ENCODE data around the gene ZNF524.
"Not testable (repeated sequence)": the region's sequence is repeated elsewhere in the genome, so short reads cannot be mapped to it uniquely, and the experiment has no call there.

The ZNF524 gene

DNA sequence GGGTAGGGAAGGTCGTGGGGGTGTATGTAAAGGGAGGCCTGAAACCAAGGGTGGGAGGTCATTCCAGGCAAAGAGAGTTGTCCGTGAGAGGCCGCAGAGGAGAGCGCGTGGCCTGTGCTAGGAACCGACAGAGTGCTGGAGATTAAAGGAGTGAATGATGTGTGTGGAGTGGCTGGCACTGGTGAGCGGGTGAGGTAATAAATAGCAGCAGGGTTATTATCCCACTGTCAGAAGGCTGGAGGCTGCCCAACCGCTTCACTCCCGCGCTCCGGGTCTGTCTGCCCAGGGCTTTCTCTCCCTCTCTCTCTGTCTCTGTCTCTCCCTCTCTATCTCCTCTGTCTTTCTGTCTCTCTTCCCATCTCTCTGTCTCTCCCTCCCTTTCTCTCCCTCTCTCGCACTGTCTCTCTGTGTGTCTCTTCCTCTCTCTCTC, 36.8 kb upstream of the ZNF524 start:
- Histone ChIP-seq H3K9ac (ENCODE audit: low read depth, low read length, poor library complexity) (no peak overlapping the region), H4K8ac (ENCODE audit: low read depth, low read length) (no peak overlapping the region), H3K18ac (ENCODE audit: low read length) (peak overlapping the region; percentile 15), H3K36me3 (replicated peaks in 1 of 2; ENCODE audit: control insufficient read depth in 2 of 2, insufficient read depth in 2 of 2, low read length in 2 of 2) (no peaks in the 10 kb centered on the region), H3K23ac (ENCODE audit: low read depth, low read length, poor library complexity) (no peak overlapping the region), H3K4ac (ENCODE audit: low read length) (no peak overlapping the region), H2BK5ac (ENCODE audit: low read length) (no peak overlapping the region), H3K4me3 (ENCODE audit: low read length in 2 of 2) (no peak overlapping the region), H2AFZ (ENCODE audit: low read length) (peak overlapping the region; percentile 45), H3K4me2 (ENCODE audit: insufficient read depth, low read length, poor library complexity, severe bottlenecking) (no peak overlapping the region), H3K79me1 (ENCODE audit: low read depth, low read length) (no peaks in the 10 kb centered on the region), H2BK12ac (ENCODE audit: low read length) (no peak overlapping the region), H3K27ac (replicated peaks; ENCODE audit: low read length) (no peak overlapping the region), H3K9me3 (replicated peaks in 1 of 2; ENCODE audit: control insufficient read depth in 2 of 2, insufficient read depth in 1 of 2, low read depth in 1 of 2, low read length in 2 of 2) (no peaks in the 10 kb centered on the region), H4K91ac (ENCODE audit: low read depth, low read length, poor library complexity) (no peak overlapping the region), H2BK15ac (ENCODE audit: low read length) (no peak overlapping the region), H2AK5ac (ENCODE audit: low read depth, low read length) (no peak overlapping the region), H3K27me3 (ENCODE audit: control insufficient read depth in 3 of 3, insufficient read depth in 3 of 3, low read depth in 1 of 3, low read length in 3 of 3) (no peaks in the 10 kb centered on the region), H3K14ac (ENCODE audit: low read length) (no peak overlapping the region), H2BK120ac (ENCODE audit: low read depth, low read length) (no peak overlapping the region), H3K4me1 (ENCODE audit: control insufficient read depth in 2 of 2, insufficient read depth in 1 of 2, low read depth in 1 of 2, low read length in 2 of 2) (peaks cover 0 to 3% of the 10 kb centered on the region in 2 donors)
- no peak for DNase-seq (ENCODE audit: low spot score)
- WGBS, 2 donors (ENCODE audit: extremely low coverage in 2 of 2, insufficient read length in 2 of 2, insufficient replicate concordance in 1 of 2), result no CpG with 5 or more reads among the region's 12 CpGs

- WGBS, 2 donors (ENCODE audit: extremely low coverage in 2 of 2, insufficient read length in 2 of 2, insufficient replicate concordance in 1 of 2), result no CpG with 5 or more reads among the region's 9 CpGs
These were observed 33.3 kb upstream of the ZNF524 start for GRCh38 chr19:55566823-55567222.

GRCh38 chr19:55567708-55568328, 32.3 kb upstream of the ZNF524 start:
- H3K4me1 ChIP-seq (ENCODE audit: control insufficient read depth in 2 of 2, insufficient read depth in 1 of 2, low read depth in 1 of 2, low read length in 2 of 2), result peaks cover 0 to 3% of the 10 kb centered on the region in 2 donors
- no peak overlapping the region for H3K23ac ChIP-seq (ENCODE audit: low read depth, low read length, poor library complexity)
- H3K4me3 ChIP-seq (ENCODE audit: low read length in 2 of 2), result no peak overlapping the region
- H2BK12ac ChIP-seq (ENCODE audit: low read length), result no peak overlapping the region
- DNase-seq (ENCODE audit: low spot score), result no peak
- no peaks in the 10 kb centered on the region for H3K27me3 ChIP-seq (ENCODE audit: control insufficient read depth in 3 of 3, insufficient read depth in 3 of 3, low read depth in 1 of 3, low read length in 3 of 3)
- H3K9me3 ChIP-seq (replicated peaks in 1 of 2; ENCODE audit: control insufficient read depth in 2 of 2, insufficient read depth in 1 of 2, low read depth in 1 of 2, low read length in 2 of 2), result peaks cover 0 to 2% of the 10 kb centered on the region in 2 donors
- no peak overlapping the region for H3K9ac ChIP-seq (ENCODE audit: low read depth, low read length, poor library complexity)
- no peak overlapping the region for H4K8ac ChIP-seq (ENCODE audit: low read depth, low read length)
- no peak overlapping the region for H3K4ac ChIP-seq (ENCODE audit: low read length)
- no peak overlapping the region for H2BK5ac ChIP-seq (ENCODE audit: low read length)
- H2BK15ac ChIP-seq (ENCODE audit: low read length), result no peak overlapping the region
- no peak overlapping the region for H2AK5ac ChIP-seq (ENCODE audit: low read depth, low read length)
- H2BK120ac ChIP-seq (ENCODE audit: low read depth, low read length), result no peak overlapping the region
- no peak overlapping the region for H4K91ac ChIP-seq (ENCODE audit: low read depth, low read length, poor library complexity)
- H2AFZ ChIP-seq (ENCODE audit: low read length), result no peak overlapping the region
- H3K14ac ChIP-seq (ENCODE audit: low read length), result no peak overlapping the region
- H3K79me1 ChIP-seq (ENCODE audit: low read depth, low read length), result no peaks in the 10 kb centered on the region
- no peak overlapping the region for H3K18ac ChIP-seq (ENCODE audit: low read length)
- no peak overlapping the region for H3K27ac ChIP-seq (replicated peaks; ENCODE audit: low read length)
- no peaks in the 10 kb centered on the region for H3K36me3 ChIP-seq (replicated peaks in 1 of 2; ENCODE audit: control insufficient read depth in 2 of 2, insufficient read depth in 2 of 2, low read length in 2 of 2)
- no peak overlapping the region for H3K4me2 ChIP-seq (ENCODE audit: insufficient read depth, low read length, poor library complexity, severe bottlenecking)

More at GRCh38 chr19:55566823-55567222, 33.3 kb upstream of the ZNF524 start:
- H4K91ac ChIP-seq (ENCODE audit: low read depth, low read length, poor library complexity), result no peak overlapping the region
- peaks cover 0 to 3% of the 10 kb centered on the region in 2 donors for H3K4me1 ChIP-seq (ENCODE audit: control insufficient read depth in 2 of 2, insufficient read depth in 1 of 2, low read depth in 1 of 2, low read length in 2 of 2)
- peaks cover 0 to 2% of the 10 kb centered on the region in 2 donors for H3K9me3 ChIP-seq (replicated peaks in 1 of 2; ENCODE audit: control insufficient read depth in 2 of 2, insufficient read depth in 1 of 2, low read depth in 1 of 2, low read length in 2 of 2)
- peak overlapping the region; percentile 86 for H3K4ac ChIP-seq (ENCODE audit: low read length)
- H2BK120ac ChIP-seq (ENCODE audit: low read depth, low read length), result no peak overlapping the region
- H2BK5ac ChIP-seq (ENCODE audit: low read length), result no peak overlapping the region
- no peaks in the 10 kb centered on the region for H3K79me1 ChIP-seq (ENCODE audit: low read depth, low read length)
- no peak overlapping the region for H3K23ac ChIP-seq (ENCODE audit: low read depth, low read length, poor library complexity)
- no peak overlapping the region for H2AK5ac ChIP-seq (ENCODE audit: low read depth, low read length)
- H2AFZ ChIP-seq (ENCODE audit: low read length), result peak overlapping the region; percentile 19
- no peak overlapping the region for H3K14ac ChIP-seq (ENCODE audit: low read length)
- DNase-seq (ENCODE audit: low spot score), result no peak
- H3K18ac ChIP-seq (ENCODE audit: low read length), result no peak overlapping the region
- no peak overlapping the region for H3K4me2 ChIP-seq (ENCODE audit: insufficient read depth, low read length, poor library complexity, severe bottlenecking)
- H4K8ac ChIP-seq (ENCODE audit: low read depth, low read length), result no peak overlapping the region
- no peak overlapping the region for H3K27ac ChIP-seq (replicated peaks; ENCODE audit: low read length)
- H3K36me3 ChIP-seq (replicated peaks in 1 of 2; ENCODE audit: control insufficient read depth in 2 of 2, insufficient read depth in 2 of 2, low read length in 2 of 2), result no peaks in the 10 kb centered on the region
- no peak overlapping the region for H2BK15ac ChIP-seq (ENCODE audit: low read length)
- H3K9ac ChIP-seq (ENCODE audit: low read depth, low read length, poor library complexity), result no peak overlapping the region
- no peaks in the 10 kb centered on the region for H3K27me3 ChIP-seq (ENCODE audit: control insufficient read depth in 3 of 3, insufficient read depth in 3 of 3, low read depth in 1 of 3, low read length in 3 of 3)
- no peak overlapping the region for H3K4me3 ChIP-seq (ENCODE audit: low read length in 2 of 2)
- H2BK12ac ChIP-seq (ENCODE audit: low read length), result peak overlapping the region; percentile 98

DNA sequence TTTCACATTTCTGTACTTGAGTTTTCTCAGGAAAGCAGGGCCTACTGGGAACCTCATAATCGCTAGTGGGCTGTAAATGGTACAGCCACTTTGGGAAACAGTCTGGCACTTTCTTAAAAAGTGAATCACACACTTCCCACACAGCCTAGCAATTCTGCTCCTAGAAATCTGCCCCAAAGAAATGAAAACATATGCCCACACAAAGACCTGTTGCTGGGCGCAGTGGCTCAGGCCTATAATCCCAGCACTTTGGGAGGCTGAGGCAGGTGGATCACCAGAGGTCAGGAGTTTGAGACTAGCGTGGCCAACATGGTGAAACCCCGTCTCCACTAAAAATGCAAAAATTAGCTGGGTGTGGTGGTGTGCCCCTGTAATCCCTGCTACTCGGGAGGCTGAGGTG, 30.6 kb upstream of the ZNF524 start:
- H3K4me1 ChIP-seq (ENCODE audit: control insufficient read depth in 2 of 2, insufficient read depth in 1 of 2, low read depth in 1 of 2, low read length in 2 of 2); H3K14ac ChIP-seq (ENCODE audit: low read length); H4K91ac ChIP-seq (ENCODE audit: low read depth, low read length, poor library complexity); H3K4me3 ChIP-seq (ENCODE audit: low read length in 2 of 2); H2BK15ac ChIP-seq (ENCODE audit: low read length); H3K27ac ChIP-seq (replicated peaks; ENCODE audit: low read length); H4K8ac ChIP-seq (ENCODE audit: low read depth, low read length); H3K4me2 ChIP-seq (ENCODE audit: insufficient read depth, low read length, poor library complexity, severe bottlenecking); H3K79me1 ChIP-seq (ENCODE audit: low read depth, low read length); H3K27me3 ChIP-seq (ENCODE audit: control insufficient read depth in 3 of 3, insufficient read depth in 3 of 3, low read depth in 1 of 3, low read length in 3 of 3); H3K9ac ChIP-seq (ENCODE audit: low read depth, low read length, poor library complexity); H3K23ac ChIP-seq (ENCODE audit: low read depth, low read length, poor library complexity); H2BK120ac ChIP-seq (ENCODE audit: low read depth, low read length); H3K4ac ChIP-seq (ENCODE audit: low read length); H2BK12ac ChIP-seq (ENCODE audit: low read length); H2AK5ac ChIP-seq (ENCODE audit: low read depth, low read length); DNase-seq (ENCODE audit: low spot score); H3K18ac ChIP-seq (ENCODE audit: low read length); H3K36me3 ChIP-seq (replicated peaks in 1 of 2; ENCODE audit: control insufficient read depth in 2 of 2, insufficient read depth in 2 of 2, low read length in 2 of 2); H2BK5ac ChIP-seq (ENCODE audit: low read length); H3K9me3 ChIP-seq (replicated peaks in 1 of 2; ENCODE audit: control insufficient read depth in 2 of 2, insufficient read depth in 1 of 2, low read depth in 1 of 2, low read length in 2 of 2); H2AFZ ChIP-seq (ENCODE audit: low read length): not testable (repeated sequence)
- WGBS, 2 donors (ENCODE audit: extremely low coverage in 2 of 2, insufficient read length in 2 of 2, insufficient replicate concordance in 1 of 2), result no CpG with 5 or more reads among the region's 5 CpGs
